Testis (tissue), 3 donors: Measurements from ENCODE around the gene TRMT112. TPM values are rescaled to one million over a fixed set of nuclear protein-coding genes. Genes with fewer than 3 reads are reported as not detected.
A peak's percentile ranks its signal among the peaks of the same experiment; 100 is the strongest.

Source experiments
- DNase-seq: peaks from one replicate; pipeline ENCODE4 v3.0.0-alpha.2; 2019
- H3K27ac ChIP-seq, 2 donors: fragments of 200-600 bp; sonication (generic); one replicate each; pipeline ENCODE4 v1.5.1; 2019
- H3K27me3 ChIP-seq: fragments of 200-600 bp; sonication (generic); one replicate; pipeline ENCODE4 v1.5.1; 2019
- H3K36me3 ChIP-seq: fragments of 200-600 bp; sonication (generic); one replicate; pipeline ENCODE4 v1.5.1; 2017; ENCODE audit warnings: low read depth; ENCODE audit errors: missing control alignments
- H3K4me1 ChIP-seq: fragments of 200-600 bp; sonication (generic); one replicate; pipeline ENCODE4 v1.5.1; 2019
- H3K4me3 ChIP-seq, 2 donors: fragments of 200-600 bp; sonication (generic); one replicate each; pipeline ENCODE4 v1.5.1; 2017 to 2019
- H3K9me3 ChIP-seq: fragments of 200-600 bp; sonication (generic); one replicate; pipeline ENCODE4 v1.5.1; 2017
- CTCF ChIP-seq, 3 experiments: fragments of 450-650 bp in 2 of 3; fragments of 200-600 bp in 1 of 3; sonication (generic) in 1 of 3; IDR thresholded peaks; one replicate each; pipeline ENCODE4 v1.5.1; 2016 to 2019; ENCODE audit warnings: antibody characterized with exemption in 3 of 3, mild to moderate bottlenecking in 2 of 3, moderate library complexity in 1 of 3
- POLR2A ChIP-seq: fragments of 450-650 bp; IDR thresholded peaks from one replicate; pipeline ENCODE4 v1.6.1; 2017; ENCODE audit warnings: antibody characterized with exemption, mild to moderate bottlenecking, moderate library complexity
- WGBS, 2 donors: methylation state at CpG; one replicate each; pipeline ENCODE4 v1.1.5; 2018; 5-methylcytosine and 5-hydroxymethylcytosine counted together
- intact Hi-C: fragments of 100-400 bp; cut with DNase I; formaldehyde crosslinking; loops from one replicate; pipeline ENCODE4 v1.15.1; 2023; ENCODE audit warnings: low total_unique reads
- polyA plus RNA-seq: library from polyadenylated mRNA; stranded (reverse); fragments of 350-450 nt; fragmentation: Illumina TruSeq; extraction: RNeasy Lipid Tissue Mini Kit (QIAGEN cat#74804); gene quantifications from one replicate; pipeline ENCODE4 v1.2.3, GENCODE V29; 2014; ENCODE audit warnings: low read depth, low replicate concordance; ENCODE audit not compliant: insufficient read depth
- total RNA-seq, 2 donors: library from RNA; depleted of rRNA; stranded (reverse); fragments of >200 nt; gene quantifications; one replicate each; pipeline ENCODE4 v1.2.3, GENCODE V29; 2016

The TRMT112 gene
- total and polyA plus RNA-seq, 3 donors from 2014 or later, result 275 to 340 (median 303) TPM

GRCh38 chr11:64294774-64295173 is 22.6 kb downstream of the TRMT112 start:
- H3K4me1 ChIP-seq, result peaks cover 25% of the 10 kb centered on the region
- 31 to 32% methylated on average over 3 of the region's 3 CpGs for WGBS, 2 donors
- H3K4me3 ChIP-seq, result no peak overlapping the region
- intact Hi-C loops, result loop anchor here (10.0 kb wide), 1 partner anchor 90 kb away; the partner anchor contains the start of gene FERMT3
- H3K9me3 ChIP-seq, result no peaks in the 10 kb centered on the region
- no peaks in the 10 kb centered on the region for H3K36me3 ChIP-seq
- no peaks in the 10 kb centered on the region for H3K27me3 ChIP-seq
- TF ChIP-seq POLR2A (no peak), CTCF (IDR thresholded peaks at IDR 0.05) (no peak)
- no peak for DNase-seq
- no peak overlapping the region for H3K27ac ChIP-seq

GRCh38 chr11:64292460-64293254 is 24.7 kb downstream of the TRMT112 start:
- H3K36me3 ChIP-seq, result no peaks in the 10 kb centered on the region
- no peak for DNase-seq
- H3K9me3 ChIP-seq, result no peaks in the 10 kb centered on the region
- no peaks in the 10 kb centered on the region for H3K27me3 ChIP-seq
- 26% methylated on average over 29 to 38 of the region's 42 CpGs for WGBS, 2 donors
- TF ChIP-seq CTCF (IDR thresholded peaks at IDR 0.05), result no peak
- no peak for TF ChIP-seq POLR2A
- no peak overlapping the region for H3K27ac ChIP-seq
- intact Hi-C loops, result loop anchor here (10.0 kb wide), 1 partner anchor 88 kb away; the partner anchor contains the start of gene FERMT3
- peak overlapping the region; percentile 34 to 38 for H3K4me3 ChIP-seq
- H3K4me1 ChIP-seq, result peaks cover 16% of the 10 kb centered on the region

GRCh38 chr11:64291752-64292459 is 25.5 kb downstream of the TRMT112 start:
- no peaks in the 10 kb centered on the region for H3K36me3 ChIP-seq
- H3K4me3 ChIP-seq, result peak overlapping the region; percentile 34 to 38
- DNase-seq, result no peak
- no peaks in the 10 kb centered on the region for H3K9me3 ChIP-seq
- no peak overlapping the region for H3K27ac ChIP-seq
- intact Hi-C loops, result loop anchor here (10.0 kb wide), 1 partner anchor 87 kb away; the partner anchor contains the start of gene FERMT3
- H3K27me3 ChIP-seq, result no peaks in the 10 kb centered on the region
- 0 to 1% methylated on average over 3 to 49 of the region's 96 CpGs for WGBS, 2 donors
- peaks cover 17% of the 10 kb centered on the region for H3K4me1 ChIP-seq
- no peak for TF ChIP-seq CTCF (IDR thresholded peaks at IDR 0.05)
- no peak for TF ChIP-seq POLR2A

- no peak within 1 kb of the TSS for H3K27ac ChIP-seq
These were observed 26.1 kb downstream of the TRMT112 start, which contains the start of gene KCNK4 for GRCh38 chr11:64291262-64291751. Gene KCNK4 (plus strand): TSS chr11:64291302. CDS start chr11:64293019, 1,717 bp downstream.

More at GRCh38 chr11:64291262-64291751, 26.1 kb downstream of the TRMT112 start, which contains the start of gene KCNK4:
- H3K27me3 ChIP-seq, result no peaks in the 10 kb centered on the region
- 3 to 10% methylated on average over 2 to 34 of the region's 45 CpGs for WGBS, 2 donors
- H3K4me3 ChIP-seq, result peak within 1 kb of the TSS; percentile 34 to 38
- no peaks in the 10 kb centered on the region for H3K9me3 ChIP-seq
- DNase-seq, result no peak
- H3K36me3 ChIP-seq, result no peaks in the 10 kb centered on the region
- TF ChIP-seq CTCF (IDR thresholded peaks at IDR 0.05) (no peak), POLR2A (no peak)
- intact Hi-C loops, result loop anchor here (10.0 kb wide), 1 partner anchor 87 kb away; the partner anchor contains the start of gene FERMT3
- H3K4me1 ChIP-seq, result peaks cover 23% of the 10 kb centered on the region
